ENCODE measurements around the gene ARHGEF18. TPM values are rescaled to one million over a fixed set of nuclear protein-coding genes. Genes with fewer than 3 reads are reported as not detected.

ARHGEF18 gene
- total RNA-seq, 1 experiment from 2014 or later, result 18.4 TPM

DNA sequence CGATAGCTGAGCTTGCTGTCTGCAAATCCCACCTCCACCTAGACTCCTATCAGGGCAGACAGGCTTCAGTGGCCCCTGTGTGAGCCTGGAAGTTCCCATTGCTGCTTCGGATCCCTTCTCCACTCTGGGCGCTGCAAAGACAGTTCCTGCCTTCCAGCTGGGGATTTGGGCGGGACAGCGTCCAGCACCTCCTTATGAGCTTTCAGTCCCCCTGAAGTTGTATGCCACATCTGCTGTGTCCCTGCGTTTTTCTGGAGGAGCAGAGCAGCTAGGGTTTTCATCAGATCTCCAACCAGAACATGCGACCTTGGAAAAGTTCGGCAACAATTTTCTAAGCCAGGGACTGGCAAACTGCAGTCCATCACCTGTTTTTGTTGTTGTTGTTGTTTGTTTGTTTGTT lies 38.0 kb downstream of the ARHGEF18 start:
- Histone ChIP-seq H3K4me3 (no peak overlapping the region), H3K27ac (no peak overlapping the region), H3K4me1 (no peaks in the 10 kb centered on the region), H3K9me3 (replicated peaks) (no peaks in the 10 kb centered on the region), H3K27me3 (no peaks in the 10 kb centered on the region), H3K36me3 (no peaks in the 10 kb centered on the region)
- no peak for DNase-seq

DNA sequence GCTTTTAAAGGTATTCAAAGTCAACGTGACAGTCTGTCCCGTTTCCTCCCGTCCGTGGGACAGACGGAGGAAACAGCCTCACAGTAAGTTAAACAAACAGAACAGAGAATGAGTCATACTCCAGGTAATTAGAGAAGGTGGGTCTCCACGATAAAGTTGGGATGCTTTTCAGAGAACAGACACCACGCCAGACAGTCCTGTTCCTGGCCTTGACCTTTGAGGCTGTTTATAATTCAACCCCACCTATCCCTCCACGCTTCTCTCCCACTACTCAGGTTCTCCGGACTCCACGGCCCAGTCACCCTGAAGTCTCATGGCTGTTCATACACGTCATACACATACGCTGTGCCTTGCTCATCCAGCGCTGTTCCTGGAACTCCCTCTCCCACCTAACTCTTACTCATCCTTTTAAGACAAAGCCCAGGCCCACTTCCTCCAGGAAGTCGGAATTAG lies 42.5 kb downstream of the ARHGEF18 start:
- no peak overlapping the region for H3K4me3 ChIP-seq

DNA sequence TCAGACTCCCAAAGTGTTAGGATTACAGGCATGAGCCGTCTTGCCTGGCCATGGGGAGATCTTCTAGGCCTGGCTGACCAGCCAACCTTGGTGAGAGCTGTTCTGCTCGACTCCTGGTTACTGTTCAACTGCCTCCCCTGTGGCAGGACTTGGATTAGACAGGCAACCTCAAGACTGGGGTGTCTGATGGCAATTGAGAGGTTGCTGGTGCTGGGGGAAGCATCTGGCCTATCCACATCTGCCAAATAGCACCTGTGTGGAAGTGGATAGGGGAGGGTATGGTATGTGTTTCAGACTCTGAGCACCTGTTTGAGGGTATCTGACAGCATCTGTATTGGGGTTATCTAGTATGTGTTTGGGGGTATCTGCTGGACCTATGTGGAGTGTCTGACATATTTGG lies 44.7 kb downstream of the ARHGEF18 start:
- Histone ChIP-seq H3K27ac (no peak overlapping the region), H3K4me1 (peaks cover 6% of the 10 kb centered on the region), H3K9me3 (replicated peaks) (no peaks in the 10 kb centered on the region), H3K36me3 (no peaks in the 10 kb centered on the region), H3K27me3 (no peaks in the 10 kb centered on the region), H3K4me3 (no peak overlapping the region)
- no peak for DNase-seq

More for the DNA sequence above, 42.5 kb downstream of the ARHGEF18 start:
- no peaks in the 10 kb centered on the region for H3K27me3 ChIP-seq
- no peaks in the 10 kb centered on the region for H3K36me3 ChIP-seq
- no peaks in the 10 kb centered on the region for H3K9me3 ChIP-seq (replicated peaks)
- no peak overlapping the region for H3K27ac ChIP-seq
- no peak for DNase-seq
- no peaks in the 10 kb centered on the region for H3K4me1 ChIP-seq

DNA sequence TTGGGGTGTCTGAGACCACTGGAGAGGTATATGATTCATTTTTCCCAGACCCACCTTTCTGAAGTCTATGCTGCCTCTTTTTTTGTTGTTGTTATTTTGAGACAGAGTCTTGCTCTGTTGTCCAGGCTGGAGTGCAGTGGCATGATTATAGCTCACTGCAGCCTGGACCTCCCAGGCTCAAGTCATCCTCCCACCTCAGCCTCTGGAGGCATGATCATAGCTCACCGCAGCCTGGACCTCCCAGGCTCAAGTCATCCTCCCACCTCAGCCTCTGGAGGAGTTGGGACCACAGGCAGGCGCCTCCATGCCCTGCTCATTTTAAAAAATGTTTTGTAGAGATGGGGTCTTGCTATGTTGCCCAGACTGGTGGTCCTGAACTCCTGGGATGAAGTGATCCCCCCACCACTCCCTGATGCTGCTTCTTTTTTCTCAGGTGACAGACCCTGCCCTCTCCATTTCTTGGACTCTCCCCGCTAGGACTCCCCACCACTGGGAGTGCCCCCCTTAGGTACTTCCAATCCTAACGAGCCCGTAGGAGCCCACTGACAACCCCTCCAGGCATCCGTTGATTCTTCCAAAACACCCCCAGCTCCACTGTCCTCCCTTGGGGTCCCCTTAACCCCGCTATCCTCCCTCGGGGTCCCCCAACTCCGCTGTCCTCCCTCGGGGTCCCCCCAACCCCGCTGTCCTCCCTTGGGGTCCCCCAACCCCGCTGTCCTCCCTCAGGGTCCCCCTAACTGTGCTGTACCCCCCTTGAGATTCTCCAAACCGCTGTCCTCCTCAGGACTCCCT lies 45.4 kb downstream of the ARHGEF18 start:
- H3K4me1 ChIP-seq, result peaks cover 9% of the 10 kb centered on the region
- H3K4me3 ChIP-seq, result peak overlapping the region; percentile 83
- H3K36me3 ChIP-seq, result no peaks in the 10 kb centered on the region
- DNase-seq, result no peak
- H3K9me3 ChIP-seq (replicated peaks), result no peaks in the 10 kb centered on the region
- no peaks in the 10 kb centered on the region for H3K27me3 ChIP-seq
- H3K27ac ChIP-seq, result no peak overlapping the region

DNA sequence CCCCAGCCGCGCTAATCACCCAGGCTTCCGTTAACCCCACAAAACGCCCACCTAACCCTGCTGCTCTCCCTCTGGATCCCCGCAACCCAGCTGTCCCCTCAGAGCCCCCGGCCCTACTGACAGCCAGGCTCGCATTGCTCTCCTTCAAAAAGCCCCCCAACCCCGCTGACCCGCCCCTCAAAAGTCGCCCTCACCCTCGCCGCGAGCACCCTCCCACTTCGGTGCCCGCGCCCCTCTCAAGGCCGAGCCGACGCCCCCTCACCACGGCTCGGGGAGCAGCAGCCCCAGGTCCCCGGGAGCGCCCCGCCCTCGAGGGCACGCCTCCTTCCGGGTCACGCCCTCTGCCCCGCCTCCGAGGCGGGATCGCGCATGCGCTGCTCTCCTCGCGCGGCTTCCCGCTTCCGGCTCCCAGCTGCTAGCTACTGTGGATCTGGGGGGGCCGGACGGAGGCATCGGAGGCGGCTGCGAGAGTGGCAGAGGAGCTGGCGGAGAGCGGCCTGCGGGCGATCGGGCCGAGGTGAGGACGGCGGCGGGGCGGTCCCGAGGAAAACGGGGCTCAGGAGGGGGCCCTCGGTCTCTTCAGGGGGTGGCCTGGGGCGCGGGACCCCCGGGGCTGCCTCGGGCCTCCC lies 46.1 kb downstream of the ARHGEF18 start:
- no peaks in the 10 kb centered on the region for H3K36me3 ChIP-seq
- peak; percentile 87 to 91 for DNase-seq
- H3K27ac ChIP-seq, result peak overlapping the region; percentile 39; the same call in 1 of the 2 replicates
- H3K4me1 ChIP-seq, result peaks cover 9% of the 10 kb centered on the region
- peak overlapping the region; percentile 83 for H3K4me3 ChIP-seq
- no peaks in the 10 kb centered on the region for H3K27me3 ChIP-seq
- no peaks in the 10 kb centered on the region for H3K9me3 ChIP-seq (replicated peaks)

DNA sequence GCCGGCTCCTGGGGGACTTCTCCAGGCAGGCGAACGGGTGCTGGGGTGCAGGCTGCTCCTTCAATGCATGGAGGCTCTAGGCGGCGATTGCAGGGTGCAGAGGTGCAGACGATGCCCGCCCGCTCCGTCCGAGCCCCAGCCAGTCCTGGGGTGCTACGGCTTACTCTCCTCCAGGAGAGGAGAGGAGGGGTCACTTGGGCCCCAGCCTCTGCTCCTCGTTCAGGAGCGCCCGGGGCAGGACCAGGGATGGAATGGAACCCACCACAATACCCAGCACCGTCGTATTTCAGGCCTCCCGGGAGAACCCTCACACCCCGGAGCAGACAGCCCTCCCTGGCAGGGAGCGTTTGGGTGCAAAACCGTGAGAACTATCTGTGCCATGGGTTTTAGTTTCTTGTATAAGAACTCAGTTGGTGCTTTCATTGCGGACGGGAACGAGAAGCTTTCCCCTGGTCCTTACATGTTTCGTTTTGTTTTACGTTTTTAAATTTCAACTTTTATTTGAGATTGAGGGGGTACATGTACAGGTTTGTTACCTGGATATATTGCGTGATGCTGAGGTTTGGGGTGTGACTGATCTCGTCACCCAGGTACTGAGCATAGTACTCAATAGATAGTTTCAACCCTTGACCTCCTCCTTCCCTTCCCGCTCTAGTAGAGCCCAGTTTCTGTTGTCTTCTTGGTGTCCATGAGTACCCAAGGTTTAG lies 46.8 kb downstream of the ARHGEF18 start:
- H3K27ac ChIP-seq, result peak overlapping the region; percentile 39; the same call in 1 of the 2 replicates
- peak in 1 of 2 experiments; percentile 23 for DNase-seq
- peaks cover 9% of the 10 kb centered on the region for H3K4me1 ChIP-seq
- H3K27me3 ChIP-seq, result no peaks in the 10 kb centered on the region
- H3K9me3 ChIP-seq (replicated peaks), result no peaks in the 10 kb centered on the region
- H3K4me3 ChIP-seq, result peak overlapping the region; percentile 83
- H3K36me3 ChIP-seq, result no peaks in the 10 kb centered on the region

DNA sequence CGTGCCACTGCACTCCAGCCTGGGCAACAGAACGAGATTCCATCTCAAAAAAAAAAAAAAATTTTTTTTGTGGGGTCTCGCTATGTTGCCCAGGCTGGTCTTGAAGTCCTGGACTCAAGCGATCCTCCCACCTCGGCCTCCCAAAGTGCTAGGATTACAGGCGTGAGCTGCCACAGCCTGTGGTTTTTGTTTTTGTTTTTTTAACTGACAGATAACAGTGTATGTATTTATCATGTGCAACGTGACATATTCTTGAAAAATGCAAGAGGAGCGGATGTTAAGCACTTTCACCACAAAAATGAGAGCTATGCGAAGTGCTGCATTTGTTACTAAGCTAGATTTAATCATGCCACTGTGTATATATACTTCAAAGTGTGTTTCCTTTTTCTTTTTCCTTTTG lies 49.0 kb downstream of the ARHGEF18 start:
- H3K27me3 ChIP-seq, result no peaks in the 10 kb centered on the region
- H3K27ac ChIP-seq, result peak overlapping the region; percentile 64
- peaks cover 9% of the 10 kb centered on the region for H3K4me1 ChIP-seq
- peak; percentile 41 to 58 for DNase-seq
- no peaks in the 10 kb centered on the region for H3K36me3 ChIP-seq
- no peak overlapping the region for H3K4me3 ChIP-seq
- H3K9me3 ChIP-seq (replicated peaks), result no peaks in the 10 kb centered on the region

Other genes starting within 250 kb of the ARHGEF18 start
- gene INSR, start 54.5 kb upstream of the ARHGEF18 start, total RNA-seq (2014; rRNA removed; shearing (Covaris generic)), result 12.9 and 14.3 TPM in 2 replicates
- not detected in 2 replicates for gene PEX11G, start 140.1 kb downstream of the ARHGEF18 start, total RNA-seq (2014; rRNA removed; shearing (Covaris generic))
- gene ZNF358, start 167.2 kb downstream of the ARHGEF18 start, total RNA-seq (2014; rRNA removed; shearing (Covaris generic)), result 28.8 and 33.8 TPM in 2 replicates
- 3.8 and 5.8 TPM in 2 replicates for gene MCOLN1, start 173.7 kb downstream of the ARHGEF18 start, total RNA-seq (2014; rRNA removed; shearing (Covaris generic))
- gene PNPLA6, start 186.8 kb downstream of the ARHGEF18 start, total RNA-seq (2014; rRNA removed; shearing (Covaris generic)), result 14.2 and 17.3 TPM in 2 replicates
- 0.04 and 0.10 TPM in 2 replicates for gene CAMSAP3, start 246.9 kb downstream of the ARHGEF18 start, total RNA-seq (2014; rRNA removed; shearing (Covaris generic))